ENCODE measurements around the gene TUSC2.

DNA sequence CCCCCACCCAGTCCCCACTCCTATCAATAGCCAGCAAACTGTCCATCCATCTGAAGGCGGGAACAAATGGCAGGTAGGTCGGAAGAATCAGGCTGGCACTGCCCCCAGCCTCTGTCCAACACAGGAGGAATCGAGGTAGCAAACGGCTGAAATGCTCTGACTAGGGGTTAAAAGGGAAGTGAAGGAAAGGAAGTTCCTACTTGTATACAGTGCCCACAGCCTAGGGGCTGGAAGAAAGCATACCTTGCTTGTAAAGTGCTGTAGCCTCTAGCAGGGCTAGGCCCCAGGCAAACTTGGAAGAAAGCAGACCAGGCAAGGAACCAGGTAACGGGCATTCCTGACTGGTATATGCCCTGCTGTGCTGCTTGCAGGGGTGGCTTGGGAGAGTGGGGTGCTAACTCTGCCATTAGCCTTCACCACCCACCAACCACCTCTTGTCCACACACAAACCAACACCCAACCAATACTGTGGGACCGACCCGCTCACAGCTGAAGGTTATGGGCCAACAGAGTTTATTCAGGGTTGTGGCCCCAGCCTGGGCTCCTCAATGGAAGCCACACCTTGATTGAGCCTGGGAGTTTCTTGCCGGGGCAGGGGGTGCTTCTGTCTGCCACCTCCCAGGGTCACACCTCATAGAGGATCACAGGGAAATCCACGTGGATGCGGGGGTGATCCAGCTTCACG, 2.4 kb downstream of the TUSC2 start:
- TF ChIP-seq EP300 (IDR thresholded peaks at IDR 0.05; ENCODE audit: borderline replicate concordance in 1 of 2, low read depth in 1 of 2, low read length in 1 of 2), result no peak
- TF ChIP-seq, protein P1, sequence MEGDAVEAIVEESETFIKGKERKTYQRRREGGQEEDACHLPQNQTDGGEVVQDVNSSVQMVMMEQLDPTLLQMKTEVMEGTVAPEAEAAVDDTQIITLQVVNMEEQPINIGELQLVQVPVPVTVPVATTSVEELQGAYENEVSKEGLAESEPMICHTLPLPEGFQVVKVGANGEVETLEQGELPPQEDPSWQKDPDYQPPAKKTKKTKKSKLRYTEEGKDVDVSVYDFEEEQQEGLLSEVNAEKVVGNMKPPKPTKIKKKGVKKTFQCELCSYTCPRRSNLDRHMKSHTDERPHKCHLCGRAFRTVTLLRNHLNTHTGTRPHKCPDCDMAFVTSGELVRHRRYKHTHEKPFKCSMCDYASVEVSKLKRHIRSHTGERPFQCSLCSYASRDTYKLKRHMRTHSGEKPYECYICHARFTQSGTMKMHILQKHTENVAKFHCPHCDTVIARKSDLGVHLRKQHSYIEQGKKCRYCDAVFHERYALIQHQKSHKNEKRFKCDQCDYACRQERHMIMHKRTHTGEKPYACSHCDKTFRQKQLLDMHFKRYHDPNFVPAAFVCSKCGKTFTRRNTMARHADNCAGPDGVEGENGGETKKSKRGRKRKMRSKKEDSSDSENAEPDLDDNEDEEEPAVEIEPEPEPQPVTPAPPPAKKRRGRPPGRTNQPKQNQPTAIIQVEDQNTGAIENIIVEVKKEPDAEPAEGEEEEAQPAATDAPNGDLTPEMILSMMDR (IDR thresholded peaks at IDR 0.05), result no peak
- no peak for TF ChIP-seq RXRA (IDR thresholded peaks at IDR 0.05; ENCODE audit: borderline replicate concordance, low read depth)
- TF ChIP-seq POLR2AphosphoS5 (IDR thresholded peaks at IDR 0.05; ENCODE audit: low read depth, low read length), result no peak
- TF ChIP-seq NFIC (IDR thresholded peaks at IDR 0.05; ENCODE audit: borderline replicate concordance), result no peak
- TF ChIP-seq, protein P2, sequence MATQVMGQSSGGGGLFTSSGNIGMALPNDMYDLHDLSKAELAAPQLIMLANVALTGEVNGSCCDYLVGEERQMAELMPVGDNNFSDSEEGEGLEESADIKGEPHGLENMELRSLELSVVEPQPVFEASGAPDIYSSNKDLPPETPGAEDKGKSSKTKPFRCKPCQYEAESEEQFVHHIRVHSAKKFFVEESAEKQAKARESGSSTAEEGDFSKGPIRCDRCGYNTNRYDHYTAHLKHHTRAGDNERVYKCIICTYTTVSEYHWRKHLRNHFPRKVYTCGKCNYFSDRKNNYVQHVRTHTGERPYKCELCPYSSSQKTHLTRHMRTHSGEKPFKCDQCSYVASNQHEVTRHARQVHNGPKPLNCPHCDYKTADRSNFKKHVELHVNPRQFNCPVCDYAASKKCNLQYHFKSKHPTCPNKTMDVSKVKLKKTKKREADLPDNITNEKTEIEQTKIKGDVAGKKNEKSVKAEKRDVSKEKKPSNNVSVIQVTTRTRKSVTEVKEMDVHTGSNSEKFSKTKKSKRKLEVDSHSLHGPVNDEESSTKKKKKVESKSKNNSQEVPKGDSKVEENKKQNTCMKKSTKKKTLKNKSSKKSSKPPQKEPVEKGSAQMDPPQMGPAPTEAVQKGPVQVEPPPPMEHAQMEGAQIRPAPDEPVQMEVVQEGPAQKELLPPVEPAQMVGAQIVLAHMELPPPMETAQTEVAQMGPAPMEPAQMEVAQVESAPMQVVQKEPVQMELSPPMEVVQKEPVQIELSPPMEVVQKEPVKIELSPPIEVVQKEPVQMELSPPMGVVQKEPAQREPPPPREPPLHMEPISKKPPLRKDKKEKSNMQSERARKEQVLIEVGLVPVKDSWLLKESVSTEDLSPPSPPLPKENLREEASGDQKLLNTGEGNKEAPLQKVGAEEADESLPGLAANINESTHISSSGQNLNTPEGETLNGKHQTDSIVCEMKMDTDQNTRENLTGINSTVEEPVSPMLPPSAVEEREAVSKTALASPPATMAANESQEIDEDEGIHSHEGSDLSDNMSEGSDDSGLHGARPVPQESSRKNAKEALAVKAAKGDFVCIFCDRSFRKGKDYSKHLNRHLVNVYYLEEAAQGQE (IDR thresholded peaks at IDR 0.05; ENCODE audit: low read depth, low read length), result no peak
- TF ChIP-seq JUND (IDR thresholded peaks at IDR 0.05), result no peak
- no peak for TF ChIP-seq TEAD4 (IDR thresholded peaks at IDR 0.05; ENCODE audit: borderline replicate concordance, insufficient read depth)
- no peak for TF ChIP-seq RAD21 (IDR thresholded peaks at IDR 0.05; ENCODE audit: low read length)
- TF ChIP-seq GABPA (IDR thresholded peaks at IDR 0.05; ENCODE audit: low read depth), result no peak
- TF ChIP-seq EZH2phosphoT487 (IDR thresholded peaks at IDR 0.05; ENCODE audit: borderline replicate concordance, low read depth), result no peak
- TF ChIP-seq GATA2 (CRISPR knock-in tag; IDR thresholded peaks at IDR 0.05), result no peak
- TF ChIP-seq, protein P3, sequence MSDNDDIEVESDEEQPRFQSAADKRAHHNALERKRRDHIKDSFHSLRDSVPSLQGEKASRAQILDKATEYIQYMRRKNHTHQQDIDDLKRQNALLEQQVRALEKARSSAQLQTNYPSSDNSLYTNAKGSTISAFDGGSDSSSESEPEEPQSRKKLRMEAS (IDR thresholded peaks at IDR 0.05; ENCODE audit: low read depth), result no peak
- TF ChIP-seq, protein P4, sequence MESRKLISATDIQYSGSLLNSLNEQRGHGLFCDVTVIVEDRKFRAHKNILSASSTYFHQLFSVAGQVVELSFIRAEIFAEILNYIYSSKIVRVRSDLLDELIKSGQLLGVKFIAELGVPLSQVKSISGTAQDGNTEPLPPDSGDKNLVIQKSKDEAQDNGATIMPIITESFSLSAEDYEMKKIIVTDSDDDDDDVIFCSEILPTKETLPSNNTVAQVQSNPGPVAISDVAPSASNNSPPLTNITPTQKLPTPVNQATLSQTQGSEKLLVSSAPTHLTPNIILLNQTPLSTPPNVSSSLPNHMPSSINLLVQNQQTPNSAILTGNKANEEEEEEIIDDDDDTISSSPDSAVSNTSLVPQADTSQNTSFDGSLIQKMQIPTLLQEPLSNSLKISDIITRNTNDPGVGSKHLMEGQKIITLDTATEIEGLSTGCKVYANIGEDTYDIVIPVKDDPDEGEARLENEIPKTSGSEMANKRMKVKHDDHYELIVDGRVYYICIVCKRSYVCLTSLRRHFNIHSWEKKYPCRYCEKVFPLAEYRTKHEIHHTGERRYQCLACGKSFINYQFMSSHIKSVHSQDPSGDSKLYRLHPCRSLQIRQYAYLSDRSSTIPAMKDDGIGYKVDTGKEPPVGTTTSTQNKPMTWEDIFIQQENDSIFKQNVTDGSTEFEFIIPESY (IDR thresholded peaks at IDR 0.05; ENCODE audit: borderline replicate concordance, low read depth), result no peak
